Panc1 (cell line): ENCODE measurements around the gene ZNF672. TPM values are rescaled to one million over a fixed set of nuclear protein-coding genes. Genes with fewer than 3 reads are reported as not detected.

Experiments used
- ATAC-seq: fragments of 200-7000 bp; cut with Tn5 transposase; 2 replicates; pipeline ENCODE4 v1.9.1; 2020; ENCODE audit warnings: mild to moderate bottlenecking, moderate library complexity
- BruUV-seq: library from RNA; stranded (reverse); fragments of 400-500 nt; replicated peaks from 2 replicates; lab custom pipeline; 2021; lab: Mats Ljungman, UMichigan
- CTCF ChIA-PET: fragments of 300-600 bp; sonication (Branson Sonifier 250); formaldehyde crosslinking; loops from one replicate; lab custom pipeline; 2022; ENCODE audit warnings: antibody characterized with exemption; lab: Charles Lee
- POLR2A ChIA-PET: fragments of 300-600 bp; sonication (Branson Sonifier 250); formaldehyde crosslinking; loops from one replicate; lab custom pipeline; 2022; ENCODE audit warnings: antibody characterized with exemption; lab: Charles Lee
- DNase-seq: peaks from one replicate; pipeline ENCODE4 v3.0.0-alpha.2; 2010; ENCODE audit warnings: low read depth, low spot score
- H3K27ac ChIP-seq: 2 replicates; pipeline ENCODE4 v1.5.1; 2011; ENCODE audit warnings: mild to moderate bottlenecking, low read length, inconsistent platforms
- H3K27me3 ChIP-seq: fragments of 200-500 bp; sonication (Bioruptor generic); 2 replicates; pipeline ENCODE4 v1.6.0; 2014; ENCODE audit warnings: low read length, inconsistent platforms; ENCODE audit not compliant: control insufficient read depth, insufficient read depth
- H3K36me3 ChIP-seq: fragments of 200-500 bp; sonication (Bioruptor generic); 2 replicates; pipeline ENCODE4 v1.5.1; 2014; ENCODE audit warnings: inconsistent platforms, mild to moderate bottlenecking, low read length, moderate library complexity; ENCODE audit not compliant: control insufficient read depth, insufficient read depth
- H3K4me1 ChIP-seq: 2 replicates; pipeline ENCODE4 v1.5.1; 2011; ENCODE audit warnings: inconsistent platforms, mild to moderate bottlenecking, low read length, moderate library complexity; ENCODE audit not compliant: control insufficient read depth, insufficient read depth
- H3K4me3 ChIP-seq, 2 experiments: 2 replicates each; pipeline ENCODE4 v1.5.1; 2011 to 2012; ENCODE audit warnings: low read depth in 2 of 2, low read length in 2 of 2, mild to moderate bottlenecking in 2 of 2, inconsistent platforms in 1 of 2, moderate library complexity in 1 of 2
- H3K9me3 ChIP-seq: fragments of 200-500 bp; sonication (Bioruptor generic); 2 replicates; pipeline ENCODE4 v1.5.1; 2014; ENCODE audit warnings: low read depth, mild to moderate bottlenecking, inconsistent platforms, low read length, moderate library complexity; ENCODE audit not compliant: control insufficient read depth, insufficient read depth
- CTCF ChIP-seq: fragments of 450-650 bp; IDR thresholded peaks from 2 replicates; pipeline ENCODE4 v1.5.1; 2017; ENCODE audit warnings: mild to moderate bottlenecking
- POLR2AphosphoS5 ChIP-seq: IDR thresholded peaks from 2 replicates; pipeline ENCODE4 v1.6.1; 2012; ENCODE audit warnings: mild to moderate bottlenecking, low read depth, low read length, moderate library complexity
- REST ChIP-seq, 2 experiments: IDR thresholded peaks; 2 replicates each; pipeline ENCODE4 v1.6.1; 2011 to 2012; ENCODE audit warnings: low read depth in 2 of 2, control low read depth in 1 of 2, low read length in 1 of 2, mild to moderate bottlenecking in 1 of 2, moderate library complexity in 1 of 2; ENCODE audit not compliant: insufficient read depth in 1 of 2
- SIN3A ChIP-seq: IDR thresholded peaks from 2 replicates; pipeline ENCODE4 v1.6.1; 2012; ENCODE audit warnings: low read depth, mild to moderate bottlenecking, low read length, moderate library complexity, borderline replicate concordance; ENCODE audit not compliant: insufficient read depth
- TCF7L2 ChIP-seq: IDR thresholded peaks from 2 replicates; pipeline ENCODE4 v1.6.1; 2011; ENCODE audit warnings: mild to moderate bottlenecking, low read depth, low read length, inconsistent platforms
- in situ Hi-C: cut with HindIII; loops from 2 replicates; pipeline ENCODE4 v1.10.0; 2016; ENCODE audit warnings: low sequenced_read_pairs, low pct_unique_long_range_greater_than_20kb
- intact Hi-C: fragments of 100-400 bp; cut with micrococcal nuclease; formaldehyde crosslinking; loops from one replicate; pipeline ENCODE4 v1.10.0; 2022; ENCODE audit not compliant: unreplicated experiment
- total RNA-seq: library from RNA; stranded (reverse); gene quantifications from one replicate; pipeline ENCODE4 v1.2.1, GENCODE V29; 2021; ENCODE audit not compliant: unreplicated experiment

ZNF672 gene
- total RNA-seq, 1 experiment from 2014 or later, result 36.2 TPM

GRCh38 chr1:248818505-248819374 is 19.3 kb upstream of the ZNF672 start:
- 0 out of 2 replicates have a peak, but pooled peaks cover 3% of the 10 kb centered on the region for H3K4me1 ChIP-seq
- TF ChIP-seq REST (IDR thresholded peaks at IDR 0.05; ENCODE audit: insufficient read depth in 1 of 2, low read depth in 2 of 2, low read length in 1 of 2), result no peak
- H3K27me3 ChIP-seq, result no peaks in the 10 kb centered on the region
- 0 out of 2 replicates have a peak, but pooled peaks cover 3% of the 10 kb centered on the region for H3K36me3 ChIP-seq
- ChIA-PET POLR2A (no interaction called here), CTCF (interaction anchor here (0.6 kb wide), 1 partner anchor 13 kb away, joined by 3 read pairs; no protein-coding TSS in a partner anchor)
- intact Hi-C loops, result no loop called here
- no peak for DNase-seq
- ATAC-seq, result no peak
- no peak overlapping the region for H3K27ac ChIP-seq
- no TSS peak for BruUV-seq
- no peaks in the 10 kb centered on the region for H3K9me3 ChIP-seq
- in situ Hi-C loops, result no loop called here
- no peak overlapping the region for H3K4me3 ChIP-seq

DNA sequence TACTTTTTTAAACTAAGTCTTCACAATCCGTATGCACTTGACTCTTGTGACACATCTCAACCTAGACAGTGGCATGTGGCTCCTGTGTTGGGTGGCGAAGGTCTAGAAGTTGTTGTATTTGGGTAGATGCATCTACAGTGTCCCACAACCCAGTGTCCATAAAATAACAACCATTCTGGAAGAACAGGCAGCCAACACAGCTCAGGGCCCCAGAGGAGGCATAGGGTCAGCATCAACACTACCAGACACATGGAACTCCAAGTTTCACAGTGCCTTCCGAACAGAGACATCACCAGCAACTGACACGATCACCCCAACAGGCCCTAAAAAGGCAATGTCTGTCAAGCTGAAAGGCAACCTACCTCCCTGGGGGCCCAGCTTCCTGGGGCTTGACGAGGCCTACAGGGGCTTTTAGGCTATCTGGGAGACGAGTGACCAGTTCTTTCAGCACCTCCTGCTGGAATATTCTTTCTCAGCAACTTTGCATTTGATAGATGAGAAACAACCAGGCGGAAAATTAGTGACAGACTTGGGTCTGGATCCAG is 17.9 kb upstream of the ZNF672 start:
- ATAC-seq (no peak), DNase-seq (no peak)
- H3K36me3 ChIP-seq, result no peaks in the 10 kb centered on the region
- H3K4me1 ChIP-seq, result peaks cover 12% of the 10 kb centered on the region
- in situ Hi-C loops (no loop called here), intact Hi-C loops (no loop called here)
- H3K4me3 ChIP-seq, result no peak overlapping the region
- no peak for TF ChIP-seq TCF7L2
- no peak for TF ChIP-seq CTCF
- TF ChIP-seq REST (IDR thresholded peaks at IDR 0.05; ENCODE audit: insufficient read depth in 1 of 2, low read depth in 2 of 2, low read length in 1 of 2), result no peak
- TF ChIP-seq SIN3A, result no peak
- no peak for TF ChIP-seq POLR2AphosphoS5
- no peaks in the 10 kb centered on the region for H3K27me3 ChIP-seq
- no TSS peak for BruUV-seq
- ChIA-PET POLR2A (no interaction called here), CTCF (no interaction called here)
- H3K9me3 ChIP-seq, result no peaks in the 10 kb centered on the region
- H3K27ac ChIP-seq, result no peak overlapping the region
